Body of pancreas (tissue), 4 donors: Measurements from ENCODE around the gene GNB1L. TPM values are rescaled to one million over a fixed set of nuclear protein-coding genes. Genes with fewer than 3 reads are reported as not detected.

Experiments
- ATAC-seq: fragments of 150-250 bp; one replicate; pipeline ENCODE4 v1.9.1; 2016
- DNase-seq, 4 donors: peaks; one replicate each; pipeline ENCODE4 v3.0.0-alpha.2; 2019
- H3K27ac ChIP-seq, 4 donors: fragments of 200-600 bp; sonication (generic); 1 replicate in 3 of 4; 2 replicates in 1 of 4; pipeline versions ENCODE4 v1.5.1 to v1.6.1; 2016 to 2019; ENCODE audit warnings: mild to moderate bottlenecking in 1 of 4, mixed read lengths in 1 of 4, moderate library complexity in 1 of 4
- H3K27me3 ChIP-seq, 2 donors: fragments of 200-600 bp; sonication (generic); one replicate each; pipeline ENCODE4 v1.6.0; 2016; ENCODE audit warnings: mild to moderate bottlenecking in 1 of 2
- H3K36me3 ChIP-seq, 2 donors: fragments of 200-600 bp; sonication (generic); replicated peaks in 1 of 2; 2 replicates each; pipeline ENCODE4 v1.5.1; 2016; ENCODE audit warnings: low read depth in 2 of 2; ENCODE audit not compliant: insufficient read depth in 1 of 2
- H3K4me1 ChIP-seq: fragments of 200-600 bp; sonication (generic); one replicate; pipeline ENCODE4 v1.6.0; 2016
- H3K4me3 ChIP-seq, 2 donors: fragments of 200-600 bp; sonication (generic); 1 replicate in 1 of 2; 2 replicates in 1 of 2; pipeline ENCODE4 v1.5.1; 2016 to 2019
- H3K9me3 ChIP-seq, 3 donors: fragments of 200-600 bp; sonication (generic); 1 replicate in 2 of 3; 2 replicates in 1 of 3; pipeline ENCODE4 v1.5.1; 2016
- CTCF ChIP-seq, 7 experiments: fragments of 450-650 bp in 4 of 7; fragments of 200-600 bp in 3 of 7; sonication (generic) in 3 of 7; IDR thresholded peaks; one replicate each; pipeline ENCODE4 v1.5.1; 2016 to 2019; ENCODE audit warnings: antibody characterized with exemption in 7 of 7
- POLR2A ChIP-seq, 3 donors: fragments of 450-650 bp; IDR thresholded peaks; one replicate each; pipeline ENCODE4 v1.6.1; 2016; ENCODE audit warnings: antibody characterized with exemption in 3 of 3, mild to moderate bottlenecking in 2 of 3
- WGBS, 2 donors: methylation state at CpG; one replicate each; pipeline ENCODE4 v1.1.5; 2017; 5-methylcytosine and 5-hydroxymethylcytosine counted together
- intact Hi-C: fragments of 100-400 bp; cut with DNase I; formaldehyde crosslinking; loops from one replicate; pipeline ENCODE4 v1.15.1; 2023
- total RNA-seq, 2 donors: library from RNA; depleted of rRNA; stranded (reverse); fragments of >200 nt; gene quantifications; one replicate each; pipeline ENCODE4 v1.1.0, GENCODE V29; 2016

The GNB1L gene
- total RNA-seq, 2 donors from 2014 or later: 1.3 to 3.3 TPM

GRCh38 chr22:19742160-19743066, 112.3 kb downstream of the GNB1L start:
- Histone ChIP-seq H3K4me1 (no peaks in the 10 kb centered on the region), H3K9me3 (no peaks in the 10 kb centered on the region), H3K27ac (no peak overlapping the region), H3K27me3 (no peaks in the 10 kb centered on the region), H3K36me3 (no peaks in the 10 kb centered on the region), H3K4me3 (no peak overlapping the region)
- no peak for ATAC-seq
- intact Hi-C loops: no loop called here
- no peak for DNase-seq
- 79 to 80% methylated on average over 8 to 21 of the region's 21 CpGs for WGBS, 2 donors
- TF ChIP-seq CTCF (IDR thresholded peaks at IDR 0.05) (no peak), POLR2A (IDR thresholded peaks at IDR 0.05) (no peak)

- intact Hi-C loops: no loop called here
- DNase-seq: no peak
- no peaks in the 10 kb centered on the region for H3K4me1 ChIP-seq
- no peaks in the 10 kb centered on the region for H3K36me3 ChIP-seq
- TF ChIP-seq CTCF (IDR thresholded peaks at IDR 0.05) (no peak), POLR2A (IDR thresholded peaks at IDR 0.05) (no peak)
- no peak overlapping the region for H3K27ac ChIP-seq
- WGBS, 2 donors: 90 to 95% methylated on average over 2 to 7 of the region's 7 CpGs
- no peak for ATAC-seq
- no peaks in the 10 kb centered on the region for H3K9me3 ChIP-seq
- H3K27me3 ChIP-seq: no peaks in the 10 kb centered on the region
- no peak overlapping the region for H3K4me3 ChIP-seq
Measured at GRCh38 chr22:19741053-19741452, 113.6 kb downstream of the GNB1L start.

GRCh38 chr22:19740586-19740985, 114.1 kb downstream of the GNB1L start:
- intact Hi-C loops: no loop called here
- ATAC-seq: no peak

GRCh38 chr22:19739911-19740449, 114.7 kb downstream of the GNB1L start:
- Histone ChIP-seq H3K4me3 (no peak overlapping the region), H3K27ac (no peak overlapping the region), H3K9me3 (no peaks in the 10 kb centered on the region), H3K27me3 (no peaks in the 10 kb centered on the region), H3K4me1 (no peaks in the 10 kb centered on the region), H3K36me3 (no peaks in the 10 kb centered on the region)
- ATAC-seq (no peak), DNase-seq (no peak)
- TF ChIP-seq CTCF (IDR thresholded peaks at IDR 0.05) (no peak), POLR2A (IDR thresholded peaks at IDR 0.05) (no peak)
- 85% methylated on average over 7 of the region's 7 CpGs; no CpG with 5 or more reads in 1 of the 2 donors for WGBS, 2 donors
- intact Hi-C loops: no loop called here

More at GRCh38 chr22:19740586-19740985, 114.1 kb downstream of the GNB1L start:
- no peak overlapping the region for H3K4me3 ChIP-seq
- no peak for TF ChIP-seq POLR2A (IDR thresholded peaks at IDR 0.05)
- H3K27me3 ChIP-seq: no peaks in the 10 kb centered on the region
- no peak for DNase-seq
- no peaks in the 10 kb centered on the region for H3K36me3 ChIP-seq
- H3K4me1 ChIP-seq: no peaks in the 10 kb centered on the region
- H3K9me3 ChIP-seq: no peaks in the 10 kb centered on the region
- 80 to 84% methylated on average over 7 to 15 of the region's 15 CpGs for WGBS, 2 donors
- H3K27ac ChIP-seq: no peak overlapping the region

- Histone ChIP-seq H3K4me1 (no peaks in the 10 kb centered on the region), H3K9me3 (no peaks in the 10 kb centered on the region), H3K27ac (no peak overlapping the region), H3K36me3 (no peaks in the 10 kb centered on the region), H3K4me3 (no peak overlapping the region), H3K27me3 (no peaks in the 10 kb centered on the region)
- intact Hi-C loops: no loop called here
- TF ChIP-seq POLR2A (IDR thresholded peaks at IDR 0.05): no peak
- TF ChIP-seq CTCF (IDR thresholded peaks at IDR 0.05): no peak
- WGBS, 2 donors: 0 to 42% methylated on average over 4 to 16 of the region's 16 CpGs
- ATAC-seq (no peak), DNase-seq (no peak)
Measured at GRCh38 chr22:19739448-19739895, 115.2 kb downstream of the GNB1L start.
